ENCODE measurements around the gene VWF. TPM values are rescaled to one million over a fixed set of nuclear protein-coding genes. Genes with fewer than 3 reads are reported as not detected.

The VWF gene
- total and polyA plus RNA-seq, 9 donors, result 37.9 to 278 (median 107) TPM

DNA sequence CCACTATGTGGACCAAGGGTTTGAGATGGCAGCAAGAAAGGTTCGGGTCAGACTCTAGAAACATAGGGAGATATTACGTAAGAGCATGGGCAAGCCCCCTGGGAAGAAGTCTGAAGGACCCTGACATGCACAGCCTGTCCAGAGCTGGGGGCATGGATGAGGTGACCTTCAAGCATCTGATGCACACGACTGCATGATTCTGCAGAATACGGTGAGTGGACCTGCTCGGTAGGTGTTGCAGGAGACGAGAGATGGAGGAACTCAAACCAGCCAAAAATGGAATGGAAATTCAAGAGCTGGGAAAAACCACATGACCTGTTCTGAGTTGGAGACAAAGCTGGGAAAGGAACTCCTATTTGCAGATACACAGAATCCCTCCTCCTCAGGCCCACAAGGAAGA is 223.1 kb downstream of the VWF start:
- intact Hi-C loops (cut with DNase I), result no loop called here
- H3K27ac ChIP-seq, result no peak overlapping the region
- TF ChIP-seq, protein P1, sequence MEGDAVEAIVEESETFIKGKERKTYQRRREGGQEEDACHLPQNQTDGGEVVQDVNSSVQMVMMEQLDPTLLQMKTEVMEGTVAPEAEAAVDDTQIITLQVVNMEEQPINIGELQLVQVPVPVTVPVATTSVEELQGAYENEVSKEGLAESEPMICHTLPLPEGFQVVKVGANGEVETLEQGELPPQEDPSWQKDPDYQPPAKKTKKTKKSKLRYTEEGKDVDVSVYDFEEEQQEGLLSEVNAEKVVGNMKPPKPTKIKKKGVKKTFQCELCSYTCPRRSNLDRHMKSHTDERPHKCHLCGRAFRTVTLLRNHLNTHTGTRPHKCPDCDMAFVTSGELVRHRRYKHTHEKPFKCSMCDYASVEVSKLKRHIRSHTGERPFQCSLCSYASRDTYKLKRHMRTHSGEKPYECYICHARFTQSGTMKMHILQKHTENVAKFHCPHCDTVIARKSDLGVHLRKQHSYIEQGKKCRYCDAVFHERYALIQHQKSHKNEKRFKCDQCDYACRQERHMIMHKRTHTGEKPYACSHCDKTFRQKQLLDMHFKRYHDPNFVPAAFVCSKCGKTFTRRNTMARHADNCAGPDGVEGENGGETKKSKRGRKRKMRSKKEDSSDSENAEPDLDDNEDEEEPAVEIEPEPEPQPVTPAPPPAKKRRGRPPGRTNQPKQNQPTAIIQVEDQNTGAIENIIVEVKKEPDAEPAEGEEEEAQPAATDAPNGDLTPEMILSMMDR (IDR thresholded peaks at IDR 0.05), result no peak
- TF ChIP-seq EP300 (IDR thresholded peaks at IDR 0.05) (no peak), POLR2A (IDR thresholded peaks at IDR 0.05) (no peak)
- no peak overlapping the region for H3K4me3 ChIP-seq
- H3K4me1 ChIP-seq (ENCODE audit: insufficient read depth), result no peaks in the 10 kb centered on the region
- H3K9me3 ChIP-seq, result no peaks in the 10 kb centered on the region
- DNase-seq, result no peak
- H3K27me3 ChIP-seq, result no peaks in the 10 kb centered on the region
- no peaks in the 10 kb centered on the region for H3K36me3 ChIP-seq
- WGBS, 3 donors, result 84 to 88% (median 87%) methylated on average over 6 of the region's 6 CpGs

DNA sequence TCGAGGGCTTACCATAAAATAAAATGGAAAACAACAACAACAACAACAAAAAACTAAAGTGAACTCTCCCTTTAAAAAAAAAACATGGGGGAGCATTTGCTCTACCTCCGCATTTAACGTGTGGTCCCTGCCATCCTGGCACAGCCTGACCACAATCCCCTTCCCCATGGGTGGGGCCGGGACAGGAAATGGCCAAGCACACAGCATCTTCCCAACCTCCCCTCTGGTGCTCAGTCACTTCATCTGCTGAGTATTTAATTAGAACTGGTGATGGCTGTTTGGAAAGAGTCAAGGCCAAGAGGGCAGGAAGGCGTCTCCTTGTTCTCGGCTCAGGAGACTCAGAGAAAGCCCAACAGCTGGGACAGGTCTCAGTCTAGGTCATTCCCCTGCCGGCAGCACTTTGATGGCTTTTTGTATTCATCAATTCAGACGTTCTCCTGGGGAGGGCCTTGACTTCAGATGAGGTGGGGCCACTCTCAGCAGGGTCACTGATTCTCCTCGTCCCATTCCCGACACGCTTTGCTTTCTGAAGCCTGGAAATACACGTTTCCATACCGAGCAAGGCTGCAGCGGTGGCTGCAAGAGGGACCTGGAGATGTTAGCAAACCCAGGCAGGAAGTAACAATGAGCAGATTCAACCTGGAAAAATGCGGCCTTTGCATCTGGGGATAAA is 223.8 kb downstream of the VWF start:
- WGBS, 3 donors, result 16 to 34% (median 19%) methylated on average over 15 of the region's 15 CpGs
- Histone ChIP-seq H3K27ac (no peak overlapping the region), H3K27me3 (no peaks in the 10 kb centered on the region), H3K9me3 (no peaks in the 10 kb centered on the region), H3K36me3 (no peaks in the 10 kb centered on the region), H3K4me1 (ENCODE audit: insufficient read depth) (no peaks in the 10 kb centered on the region), H3K4me3 (no peak overlapping the region)
- intact Hi-C loops (cut with DNase I), result no loop called here
- DNase-seq, result no peak
- TF ChIP-seq, protein P1 (IDR thresholded peaks at IDR 0.05), result no peak
- no peak for TF ChIP-seq POLR2A (IDR thresholded peaks at IDR 0.05)
- no peak for TF ChIP-seq EP300 (IDR thresholded peaks at IDR 0.05)

DNA sequence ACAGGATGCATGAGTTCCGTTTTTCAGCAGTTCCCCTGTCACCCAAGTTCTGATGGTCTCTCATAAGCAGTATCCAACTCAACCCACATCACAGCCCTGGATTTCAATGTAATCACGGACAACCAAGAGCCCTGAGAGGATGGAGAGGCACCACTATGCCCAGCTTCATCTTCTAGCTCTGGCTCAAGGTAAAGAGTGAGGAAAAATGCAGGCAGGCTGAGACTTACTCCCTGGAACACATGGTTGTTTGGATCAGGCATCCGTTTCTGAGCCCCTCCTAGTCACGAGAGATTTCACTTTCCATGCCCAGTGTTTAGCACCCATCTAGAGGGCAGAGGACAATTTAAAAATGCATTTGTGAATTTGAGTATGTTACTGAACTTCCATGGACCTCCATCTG is 224.4 kb downstream of the VWF start:
- Histone ChIP-seq H3K4me1 (ENCODE audit: insufficient read depth) (no peaks in the 10 kb centered on the region), H3K27ac (no peak overlapping the region), H3K27me3 (no peaks in the 10 kb centered on the region), H3K36me3 (no peaks in the 10 kb centered on the region), H3K9me3 (no peaks in the 10 kb centered on the region), H3K4me3 (no peak overlapping the region)
- intact Hi-C loops (cut with DNase I), result no loop called here
- TF ChIP-seq POLR2A (IDR thresholded peaks at IDR 0.05) (no peak), EP300 (IDR thresholded peaks at IDR 0.05) (no peak)
- TF ChIP-seq, protein P1 (IDR thresholded peaks at IDR 0.05), result no peak
- DNase-seq, result no peak
- WGBS, 3 donors, result 32 to 39% (median 34%) methylated on average over 4 of the region's 4 CpGs

DNA sequence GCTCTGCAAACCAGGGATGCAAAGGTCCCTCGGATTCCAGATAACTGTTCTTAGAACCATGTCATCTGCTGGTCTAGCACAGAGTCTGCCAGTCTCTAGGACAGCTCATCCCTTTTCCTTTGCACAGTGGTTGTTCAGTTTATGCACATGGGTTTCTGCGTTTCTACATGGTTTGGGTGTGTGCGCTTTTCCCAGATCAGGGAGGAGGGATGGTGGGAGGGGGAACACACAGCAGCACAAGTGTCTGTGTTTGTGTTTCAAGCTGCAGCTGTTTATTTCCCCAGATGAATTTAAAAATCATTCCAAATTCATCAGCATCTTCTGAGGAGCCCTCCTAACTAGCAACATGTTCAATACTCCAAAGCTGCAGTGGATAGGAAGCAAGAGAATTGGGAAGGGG is 224.8 kb downstream of the VWF start:
- TF ChIP-seq, protein P1 (IDR thresholded peaks at IDR 0.05), result no peak
- TF ChIP-seq EP300 (IDR thresholded peaks at IDR 0.05), result no peak
- no peak for TF ChIP-seq POLR2A (IDR thresholded peaks at IDR 0.05)
- DNase-seq, result no peak
- intact Hi-C loops (cut with DNase I), result no loop called here

More for the DNA sequence above, 224.8 kb downstream of the VWF start:
- H3K27me3 ChIP-seq, result no peaks in the 10 kb centered on the region
- no peaks in the 10 kb centered on the region for H3K36me3 ChIP-seq
- no peak overlapping the region for H3K4me3 ChIP-seq
- H3K4me1 ChIP-seq (ENCODE audit: insufficient read depth), result no peaks in the 10 kb centered on the region
- H3K9me3 ChIP-seq, result no peaks in the 10 kb centered on the region
- 50 to 67% (median 62%) methylated on average over 3 of the region's 3 CpGs for WGBS, 3 donors
- H3K27ac ChIP-seq, result no peak overlapping the region
